ENCODE data around the gene ACCS.

Gene ACCS

GRCh38 chr11:44072757-44073658, 6.9 kb downstream of the ACCS start:
- no peak for DNase-seq (ENCODE audit: low read depth in 2 of 2)
- TF ChIP-seq, protein P1, sequence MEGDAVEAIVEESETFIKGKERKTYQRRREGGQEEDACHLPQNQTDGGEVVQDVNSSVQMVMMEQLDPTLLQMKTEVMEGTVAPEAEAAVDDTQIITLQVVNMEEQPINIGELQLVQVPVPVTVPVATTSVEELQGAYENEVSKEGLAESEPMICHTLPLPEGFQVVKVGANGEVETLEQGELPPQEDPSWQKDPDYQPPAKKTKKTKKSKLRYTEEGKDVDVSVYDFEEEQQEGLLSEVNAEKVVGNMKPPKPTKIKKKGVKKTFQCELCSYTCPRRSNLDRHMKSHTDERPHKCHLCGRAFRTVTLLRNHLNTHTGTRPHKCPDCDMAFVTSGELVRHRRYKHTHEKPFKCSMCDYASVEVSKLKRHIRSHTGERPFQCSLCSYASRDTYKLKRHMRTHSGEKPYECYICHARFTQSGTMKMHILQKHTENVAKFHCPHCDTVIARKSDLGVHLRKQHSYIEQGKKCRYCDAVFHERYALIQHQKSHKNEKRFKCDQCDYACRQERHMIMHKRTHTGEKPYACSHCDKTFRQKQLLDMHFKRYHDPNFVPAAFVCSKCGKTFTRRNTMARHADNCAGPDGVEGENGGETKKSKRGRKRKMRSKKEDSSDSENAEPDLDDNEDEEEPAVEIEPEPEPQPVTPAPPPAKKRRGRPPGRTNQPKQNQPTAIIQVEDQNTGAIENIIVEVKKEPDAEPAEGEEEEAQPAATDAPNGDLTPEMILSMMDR (IDR thresholded peaks at IDR 0.05; ENCODE audit: low read depth, low read length): no peak
- H3K4me3 ChIP-seq (replicated peaks in 1 of 2; ENCODE audit: low read depth in 2 of 2, low read length in 2 of 2): no peak overlapping the region

- TF ChIP-seq, protein P1 (IDR thresholded peaks at IDR 0.05; ENCODE audit: low read depth, low read length): no peak
- H3K4me3 ChIP-seq (replicated peaks in 1 of 2; ENCODE audit: low read depth in 2 of 2, low read length in 2 of 2): no peak overlapping the region
- DNase-seq (ENCODE audit: low read depth in 2 of 2): no peak
Measured at GRCh38 chr11:44078794-44079193, 12.7 kb downstream of the ACCS start.

GRCh38 chr11:44079376-44079775, 13.3 kb downstream of the ACCS start:
- H3K4me3 ChIP-seq (replicated peaks in 1 of 2; ENCODE audit: low read depth in 2 of 2, low read length in 2 of 2): no peak overlapping the region
- TF ChIP-seq, protein P1 (IDR thresholded peaks at IDR 0.05; ENCODE audit: low read depth, low read length): no peak
- no peak for DNase-seq (ENCODE audit: low read depth in 2 of 2)

GRCh38 chr11:44080951-44081350, 14.9 kb downstream of the ACCS start:
- TF ChIP-seq, protein P1 (IDR thresholded peaks at IDR 0.05; ENCODE audit: low read depth, low read length): no peak

GRCh38 chr11:44082645-44083044, 16.6 kb downstream of the ACCS start:
- no peak overlapping the region for H3K4me3 ChIP-seq (replicated peaks in 1 of 2; ENCODE audit: low read depth in 2 of 2, low read length in 2 of 2)
- DNase-seq (ENCODE audit: low read depth in 2 of 2): no peak
- TF ChIP-seq, protein P1 (IDR thresholded peaks at IDR 0.05; ENCODE audit: low read depth, low read length): no peak

More at GRCh38 chr11:44080951-44081350, 14.9 kb downstream of the ACCS start:
- no peak overlapping the region for H3K4me3 ChIP-seq (replicated peaks in 1 of 2; ENCODE audit: low read depth in 2 of 2, low read length in 2 of 2)
- DNase-seq (ENCODE audit: low read depth in 2 of 2): no peak

DNA sequence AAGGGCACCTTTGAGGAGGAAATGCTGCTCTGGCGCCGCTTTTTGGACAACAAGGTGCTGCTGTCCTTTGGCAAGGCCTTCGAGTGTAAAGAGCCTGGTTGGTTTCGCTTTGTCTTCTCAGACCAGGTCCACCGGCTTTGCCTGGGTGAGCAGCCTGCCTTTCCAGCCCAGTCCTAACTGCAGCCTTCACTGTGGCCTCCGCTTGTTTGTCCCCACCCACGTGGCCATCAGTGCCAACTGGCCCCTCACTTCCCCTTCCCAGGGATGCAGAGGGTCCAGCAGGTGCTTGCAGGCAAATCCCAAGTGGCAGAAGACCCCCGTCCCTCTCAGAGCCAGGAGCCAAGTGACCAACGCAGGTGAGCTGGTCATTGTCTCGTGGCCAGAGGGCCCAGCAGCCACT, 17.4 kb downstream of the ACCS start:
- TF ChIP-seq, protein P1 (IDR thresholded peaks at IDR 0.05; ENCODE audit: low read depth, low read length): no peak
- DNase-seq (ENCODE audit: low read depth in 2 of 2): no peak
- no peak overlapping the region for H3K4me3 ChIP-seq (replicated peaks in 1 of 2; ENCODE audit: low read depth in 2 of 2, low read length in 2 of 2)
